SK-N-SH (cell line): Measurements from ENCODE around the gene KDM6B. TPM values are rescaled to one million over a fixed set of nuclear protein-coding genes. Genes with fewer than 3 reads are reported as not detected.

Experiments
- CTCF ChIA-PET: fragments of 300-600, 350-600 bp; formaldehyde crosslinking; extraction: SDS; loops from one replicate; lab custom pipeline; 2021; lab: Yijun Ruan, JAX
- POLR2A ChIA-PET: fragments of 350-600 bp; sonication (Branson Sonifier 250); formaldehyde crosslinking; extraction: SDS; loops from one replicate; lab custom pipeline; 2020; ENCODE audit warnings: antibody characterized with exemption, inconsistent platforms; lab: Yijun Ruan, JAX
- DNase-seq: peaks from one replicate; pipeline ENCODE4 v3.0.0; 2012
- H2AFZ ChIP-seq: fragments of 200-600 bp; sonication (generic); 2 replicates; pipeline ENCODE4 v1.8.1; 2016; ENCODE audit warnings: antibody characterized with exemption, mild to moderate bottlenecking, low read depth
- H3F3A ChIP-seq: fragments of 200-600 bp; sonication (generic); replicated peaks from 2 replicates; pipeline ENCODE3; 2016; ENCODE audit warnings: antibody characterized with exemption, mild to moderate bottlenecking; ENCODE audit not compliant: insufficient read depth
- H3K27ac ChIP-seq, 2 experiments: fragments of 200-500 bp in 1 of 2; fragments of 200-600 bp in 1 of 2; sonication (Bioruptor generic) in 1 of 2; sonication (generic), shearing (Covaris generic) in 1 of 2; 2 replicates each; pipeline versions ENCODE4 v1.5.1 to v1.6.1; 2014 to 2016; ENCODE audit warnings: low read depth in 2 of 2, inconsistent platforms in 1 of 2, low read length in 1 of 2, mild to moderate bottlenecking in 1 of 2, mixed read lengths in 1 of 2
- H3K27me3 ChIP-seq: fragments of 200-600 bp; sonication (generic), shearing (Covaris generic); 2 replicates; pipeline ENCODE4 v1.6.1; 2016; ENCODE audit warnings: mixed run types; ENCODE audit not compliant: insufficient read depth
- H3K36me3 ChIP-seq, 2 experiments: fragments of 200-500 bp in 1 of 2; fragments of 200-600 bp in 1 of 2; sonication (Bioruptor generic) in 1 of 2; sonication (generic) in 1 of 2; replicated peaks in 1 of 2; 2 replicates each; pipeline versions ENCODE3 to v1.5.1; 2014 to 2016; ENCODE audit warnings: low read length in 1 of 2, mild to moderate bottlenecking in 1 of 2; ENCODE audit not compliant: insufficient read depth in 2 of 2, control insufficient read depth in 1 of 2
- H3K4me1 ChIP-seq, 2 experiments: fragments of 200-500 bp in 1 of 2; fragments of 200-600 bp in 1 of 2; sonication (Bioruptor generic) in 1 of 2; sonication (generic), shearing (Covaris generic) in 1 of 2; 2 replicates each; pipeline versions ENCODE4 v1.5.1 to v1.6.1; 2014 to 2016; ENCODE audit warnings: low read depth in 1 of 2, low read length in 1 of 2, mixed run types in 1 of 2; ENCODE audit not compliant: insufficient read depth in 2 of 2, control insufficient read depth in 1 of 2
- H3K4me2 ChIP-seq: fragments of 200-600 bp; sonication (generic), shearing (Covaris generic); 2 replicates; pipeline ENCODE4 v1.6.1; 2017; ENCODE audit warnings: mixed run types
- H3K4me3 ChIP-seq, 2 experiments: fragments of 200-500 bp in 1 of 2; fragments of 200-600 bp in 1 of 2; sonication (Bioruptor generic) in 1 of 2; sonication (generic), shearing (Covaris generic) in 1 of 2; 2 replicates each; pipeline versions ENCODE4 v1.5.1 to v1.8.1; 2014 to 2016; ENCODE audit warnings: low read depth in 2 of 2, inconsistent platforms in 1 of 2, low read length in 1 of 2, mild to moderate bottlenecking in 1 of 2, mixed read lengths in 1 of 2, moderate library complexity in 1 of 2
- H3K79me2 ChIP-seq: fragments of 200-600 bp; sonication (generic); 2 replicates; pipeline ENCODE4 v1.8.1; 2017; ENCODE audit warnings: mild to moderate bottlenecking; ENCODE audit not compliant: insufficient read depth
- H3K9ac ChIP-seq: fragments of 200-600 bp; sonication (generic); 2 replicates; pipeline ENCODE4 v1.6.1; 2017; ENCODE audit warnings: mixed run types
- H3K9me2 ChIP-seq: fragments of 200-600 bp; sonication (generic); 2 replicates; pipeline ENCODE4 v1.6.1; 2017; ENCODE audit warnings: mixed run types
- H3K9me3 ChIP-seq: fragments of 200-600 bp; sonication (generic); 2 replicates; pipeline ENCODE4 v1.6.1; 2017; ENCODE audit warnings: mixed run types, mild to moderate bottlenecking, moderate library complexity
- H4K20me1 ChIP-seq: fragments of 200-600 bp; sonication (generic); 2 replicates; pipeline ENCODE4 v1.6.1; 2017; ENCODE audit warnings: mild to moderate bottlenecking, mixed run types; ENCODE audit not compliant: insufficient read depth
- CTCF ChIP-seq: fragments of 200-600 bp; sonication (generic); IDR thresholded peaks from 2 replicates; pipeline ENCODE4 v1.6.1; 2017; ENCODE audit warnings: antibody characterized with exemption, mild to moderate bottlenecking, moderate library complexity
- EP300 ChIP-seq, 2 experiments: IDR thresholded peaks; 2 replicates each; pipeline versions ENCODE4 v1.4.0 to v1.6.1; 2012; ENCODE audit warnings: borderline replicate concordance in 1 of 2, low read depth in 1 of 2, low read length in 1 of 2
- FOSL2 ChIP-seq: IDR thresholded peaks from 2 replicates; pipeline ENCODE4 v1.4.0; 2012; ENCODE audit warnings: low read depth, mild to moderate bottlenecking, moderate library complexity, borderline replicate concordance
- NRF1 ChIP-seq: IDR thresholded peaks from 2 replicates; pipeline ENCODE4 v1.6.1; 2012; ENCODE audit warnings: low read depth, mild to moderate bottlenecking, low read length
- PBX3 ChIP-seq: IDR thresholded peaks from 2 replicates; pipeline ENCODE4; 2012
- REST ChIP-seq: IDR thresholded peaks from 2 replicates; pipeline ENCODE4 v1.6.1; 2012; ENCODE audit warnings: mild to moderate bottlenecking, low read depth, low read length, moderate library complexity
- SMC3 ChIP-seq: IDR thresholded peaks from 2 replicates; pipeline ENCODE4 v1.6.1; 2012; ENCODE audit warnings: low read depth, low read length, improper control_type of control experiment
- TAF1 ChIP-seq: IDR thresholded peaks from 2 replicates; pipeline ENCODE4 v1.6.1; 2012; ENCODE audit warnings: low read depth, mild to moderate bottlenecking, low read length, moderate library complexity, borderline replicate concordance
- TEAD4 ChIP-seq: IDR thresholded peaks from 2 replicates; pipeline ENCODE4 v1.4.0; 2012; ENCODE audit warnings: mild to moderate bottlenecking, borderline replicate concordance; ENCODE audit not compliant: insufficient read depth
- YY1 ChIP-seq: IDR thresholded peaks from 2 replicates; pipeline ENCODE4 v1.4.0; 2012; ENCODE audit warnings: low read depth, mild to moderate bottlenecking
- WGBS: methylation state at CpG from one replicate; pipeline ENCODE4 v1.1.6; 2017; ENCODE audit warnings: low lambda C conversion rate; 5-methylcytosine and 5-hydroxymethylcytosine counted together
- polyA plus RNA-seq, 3 experiments: library from polyadenylated mRNA; depleted of rRNA; stranded (reverse); fragments of >200 nt; gene quantifications; 2 replicates each; pipeline ENCODE4 v1.2.3, GENCODE V29; 2012
- TF ChIP-seq, protein P1 (sequence below): fragments of 150-350 bp; IDR thresholded peaks from 2 replicates; pipeline ENCODE4 v1.6.1; 2017; ENCODE audit warnings: antibody characterized with exemption, low read length, low read depth, borderline replicate concordance
- TF ChIP-seq, protein P2 (sequence below): fragments of 150-350 bp; IDR thresholded peaks from 2 replicates; pipeline ENCODE4 v1.6.1; 2016; ENCODE audit warnings: mild to moderate bottlenecking, low read depth, low read length
- TF ChIP-seq, protein P3 (sequence below): IDR thresholded peaks from 2 replicates; pipeline ENCODE4 v1.4.0; 2012; ENCODE audit warnings: low read depth, borderline replicate concordance

KDM6B gene
- polyA plus RNA-seq, 1 of the 3 experiments (the other 2 are of a cell fraction) = 2.6 TPM

DNA sequence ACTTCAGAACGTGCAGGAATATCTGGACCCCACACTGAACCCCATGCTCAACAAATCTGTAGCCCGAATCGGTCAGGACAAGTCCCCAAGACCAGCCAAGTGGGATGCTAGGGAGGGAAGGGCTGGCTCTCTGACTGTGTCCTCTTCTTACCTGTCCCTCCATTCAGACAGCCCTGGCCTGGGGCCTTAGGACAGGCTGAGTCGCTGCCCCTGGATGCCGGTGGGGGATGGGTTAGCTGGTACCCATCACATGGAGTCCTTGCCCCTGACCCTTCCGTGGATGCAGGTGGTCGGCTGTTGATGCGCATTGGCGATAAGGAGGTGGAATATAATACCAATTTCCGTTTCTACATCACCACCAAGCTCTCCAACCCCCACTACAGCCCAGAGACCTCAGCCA, 16.0 kb upstream of the KDM6B start:
- H3K4me2 ChIP-seq = no peak overlapping the region
- no peaks in the 10 kb centered on the region for H4K20me1 ChIP-seq
- no peak for DNase-seq
- TF ChIP-seq TAF1 (no peak), PBX3 (no peak), YY1 (no peak), REST (no peak), FOSL2 (no peak), SMC3 (no peak)
- TF ChIP-seq, protein P1, sequence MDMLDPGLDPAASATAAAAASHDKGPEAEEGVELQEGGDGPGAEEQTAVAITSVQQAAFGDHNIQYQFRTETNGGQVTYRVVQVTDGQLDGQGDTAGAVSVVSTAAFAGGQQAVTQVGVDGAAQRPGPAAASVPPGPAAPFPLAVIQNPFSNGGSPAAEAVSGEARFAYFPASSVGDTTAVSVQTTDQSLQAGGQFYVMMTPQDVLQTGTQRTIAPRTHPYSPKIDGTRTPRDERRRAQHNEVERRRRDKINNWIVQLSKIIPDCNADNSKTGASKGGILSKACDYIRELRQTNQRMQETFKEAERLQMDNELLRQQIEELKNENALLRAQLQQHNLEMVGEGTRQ = no peak
- no peaks in the 10 kb centered on the region for H3K9me3 ChIP-seq
- H3K9ac ChIP-seq = no peak overlapping the region
- no peaks in the 10 kb centered on the region for H3K79me2 ChIP-seq
- H3K9me2 ChIP-seq = no peaks in the 10 kb centered on the region
- POLR2A ChIA-PET = no interaction called here
- no peaks in the 10 kb centered on the region for H3K27me3 ChIP-seq
- WGBS = 57% methylated on average over 9 of the region's 10 CpGs
- H2AFZ ChIP-seq = no peak overlapping the region
- H3K4me3 ChIP-seq = no peak overlapping the region
- H3K27ac ChIP-seq = no peak overlapping the region
- no peaks in the 10 kb centered on the region for H3K36me3 ChIP-seq
- CTCF ChIA-PET = interaction anchor here (1.0 to 2.7 kb wide), 5 partner anchors 17 to 80 kb away, joined by 4 to 18 read pairs (median 6); partner anchors contain the start of gene NAA38
- H3K4me1 ChIP-seq = peaks cover 0 to 8% of the 10 kb centered on the region in 2 experiments; a peak in 1 of 4 replicates
- no peaks in the 10 kb centered on the region for H3F3A ChIP-seq

GRCh38 chr17:7818746-7819645, 15.0 kb upstream of the KDM6B start:
- Histone ChIP-seq H3K36me3 (no peaks in the 10 kb centered on the region), H4K20me1 (no peaks in the 10 kb centered on the region), H3K27ac (no peak overlapping the region), H3K79me2 (no peaks in the 10 kb centered on the region), H2AFZ (no peak overlapping the region), H3K4me3 (no peak overlapping the region), H3K27me3 (no peaks in the 10 kb centered on the region), H3K9ac (no peak overlapping the region), H3K9me2 (no peaks in the 10 kb centered on the region), H3K9me3 (no peaks in the 10 kb centered on the region), H3K4me2 (no peak overlapping the region), H3K4me1 (peaks cover 0 to 8% of the 10 kb centered on the region in 2 experiments; a peak in 1 of 4 replicates), H3F3A (no peaks in the 10 kb centered on the region)
- DNase-seq = no peak
- WGBS = 80% methylated on average over 24 of the region's 27 CpGs
- ChIA-PET POLR2A (no interaction called here), CTCF (interaction anchor here (0.6 to 1.7 kb wide), 10 partner anchors 16 to 222 kb away, joined by 3 to 9 read pairs (median 4); partner anchors contain the start of gene NAA38)
- TF ChIP-seq EP300 (IDR thresholded peaks at IDR 0.05; ENCODE audit: borderline replicate concordance in 1 of 2, low read depth in 1 of 2, low read length in 1 of 2) = no peak
- TF ChIP-seq, protein P2, sequence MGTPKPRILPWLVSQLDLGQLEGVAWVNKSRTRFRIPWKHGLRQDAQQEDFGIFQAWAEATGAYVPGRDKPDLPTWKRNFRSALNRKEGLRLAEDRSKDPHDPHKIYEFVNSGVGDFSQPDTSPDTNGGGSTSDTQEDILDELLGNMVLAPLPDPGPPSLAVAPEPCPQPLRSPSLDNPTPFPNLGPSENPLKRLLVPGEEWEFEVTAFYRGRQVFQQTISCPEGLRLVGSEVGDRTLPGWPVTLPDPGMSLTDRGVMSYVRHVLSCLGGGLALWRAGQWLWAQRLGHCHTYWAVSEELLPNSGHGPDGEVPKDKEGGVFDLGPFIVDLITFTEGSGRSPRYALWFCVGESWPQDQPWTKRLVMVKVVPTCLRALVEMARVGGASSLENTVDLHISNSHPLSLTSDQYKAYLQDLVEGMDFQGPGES = no peak
- TF ChIP-seq, protein P3, sequence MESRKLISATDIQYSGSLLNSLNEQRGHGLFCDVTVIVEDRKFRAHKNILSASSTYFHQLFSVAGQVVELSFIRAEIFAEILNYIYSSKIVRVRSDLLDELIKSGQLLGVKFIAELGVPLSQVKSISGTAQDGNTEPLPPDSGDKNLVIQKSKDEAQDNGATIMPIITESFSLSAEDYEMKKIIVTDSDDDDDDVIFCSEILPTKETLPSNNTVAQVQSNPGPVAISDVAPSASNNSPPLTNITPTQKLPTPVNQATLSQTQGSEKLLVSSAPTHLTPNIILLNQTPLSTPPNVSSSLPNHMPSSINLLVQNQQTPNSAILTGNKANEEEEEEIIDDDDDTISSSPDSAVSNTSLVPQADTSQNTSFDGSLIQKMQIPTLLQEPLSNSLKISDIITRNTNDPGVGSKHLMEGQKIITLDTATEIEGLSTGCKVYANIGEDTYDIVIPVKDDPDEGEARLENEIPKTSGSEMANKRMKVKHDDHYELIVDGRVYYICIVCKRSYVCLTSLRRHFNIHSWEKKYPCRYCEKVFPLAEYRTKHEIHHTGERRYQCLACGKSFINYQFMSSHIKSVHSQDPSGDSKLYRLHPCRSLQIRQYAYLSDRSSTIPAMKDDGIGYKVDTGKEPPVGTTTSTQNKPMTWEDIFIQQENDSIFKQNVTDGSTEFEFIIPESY = no peak
- TF ChIP-seq FOSL2 = no peak
- no peak for TF ChIP-seq NRF1
- no peak for TF ChIP-seq TEAD4
- no peak for TF ChIP-seq CTCF
